Activated B cell treated with CpG ODN at 0.5 μM for 24 hours (primary cell): ENCODE results near the gene CFLAR. TPM values are rescaled to one million over a fixed set of nuclear protein-coding genes. Genes with fewer than 3 reads are reported as not detected.
"Not testable (repeated sequence)": the region's sequence is repeated elsewhere in the genome, so short reads cannot be mapped to it uniquely, and the experiment has no call there.

ENCODE experiments used
- ATAC-seq: fragments of 200-7000 bp; cut with Tn5 transposase; one replicate; pipeline ENCODE4 v1.10.0; 2021; ENCODE audit warnings: low read depth, mild to moderate bottlenecking, moderate library complexity
- CTCF ChIA-PET: fragments of 350-600 bp; sonication (Branson Sonifier 250); formaldehyde crosslinking; loops from one replicate; lab custom pipeline; 2021; ENCODE audit warnings: antibody characterized with exemption; lab: Charles Lee
- POLR2A ChIA-PET: fragments of 350-600 bp; sonication (Branson Sonifier 250); formaldehyde crosslinking; loops from one replicate; lab custom pipeline; 2021; ENCODE audit warnings: antibody characterized with exemption; lab: Charles Lee
- DNase-seq: peaks from one replicate; pipeline ENCODE4 v3.0.0; 2022
- H3K27ac Mint-ChIP-seq: one replicate; pipeline ENCODE4 v1.8.0; 2020; ENCODE audit warnings: mixed read lengths
- H3K27me3 Mint-ChIP-seq: one replicate; pipeline ENCODE4 v1.8.0; 2021; ENCODE audit warnings: mixed read lengths
- H3K36me3 Mint-ChIP-seq: one replicate; pipeline ENCODE4 v1.8.0; 2021; ENCODE audit warnings: low read depth, mixed read lengths
- H3K4me1 Mint-ChIP-seq: one replicate; pipeline ENCODE4 v1.8.0; 2021; ENCODE audit warnings: mixed read lengths
- H3K4me3 Mint-ChIP-seq: one replicate; pipeline ENCODE4 v1.8.0; 2020; ENCODE audit warnings: mild to moderate bottlenecking, mixed read lengths
- H3K9me3 Mint-ChIP-seq: one replicate; pipeline ENCODE4 v1.8.0; 2020; ENCODE audit warnings: mixed read lengths
- CTCF ChIP-seq: fragments of 200-600 bp; IDR thresholded peaks from one replicate; pipeline ENCODE4 v1.8.0; 2022; ENCODE audit warnings: antibody characterized with exemption, mild to moderate bottlenecking
- intact Hi-C: fragments of 100-400 bp; cut with micrococcal nuclease; formaldehyde crosslinking; loops from one replicate; pipeline ENCODE4 v1.15.1; 2024
- total RNA-seq: library from RNA; stranded (reverse); gene quantifications from 2 replicates; pipeline ENCODE4 v1.2.3, GENCODE V29; 2022

Gene CFLAR
- total RNA-seq, 1 donor from 2014 or later = 320 TPM

DNA sequence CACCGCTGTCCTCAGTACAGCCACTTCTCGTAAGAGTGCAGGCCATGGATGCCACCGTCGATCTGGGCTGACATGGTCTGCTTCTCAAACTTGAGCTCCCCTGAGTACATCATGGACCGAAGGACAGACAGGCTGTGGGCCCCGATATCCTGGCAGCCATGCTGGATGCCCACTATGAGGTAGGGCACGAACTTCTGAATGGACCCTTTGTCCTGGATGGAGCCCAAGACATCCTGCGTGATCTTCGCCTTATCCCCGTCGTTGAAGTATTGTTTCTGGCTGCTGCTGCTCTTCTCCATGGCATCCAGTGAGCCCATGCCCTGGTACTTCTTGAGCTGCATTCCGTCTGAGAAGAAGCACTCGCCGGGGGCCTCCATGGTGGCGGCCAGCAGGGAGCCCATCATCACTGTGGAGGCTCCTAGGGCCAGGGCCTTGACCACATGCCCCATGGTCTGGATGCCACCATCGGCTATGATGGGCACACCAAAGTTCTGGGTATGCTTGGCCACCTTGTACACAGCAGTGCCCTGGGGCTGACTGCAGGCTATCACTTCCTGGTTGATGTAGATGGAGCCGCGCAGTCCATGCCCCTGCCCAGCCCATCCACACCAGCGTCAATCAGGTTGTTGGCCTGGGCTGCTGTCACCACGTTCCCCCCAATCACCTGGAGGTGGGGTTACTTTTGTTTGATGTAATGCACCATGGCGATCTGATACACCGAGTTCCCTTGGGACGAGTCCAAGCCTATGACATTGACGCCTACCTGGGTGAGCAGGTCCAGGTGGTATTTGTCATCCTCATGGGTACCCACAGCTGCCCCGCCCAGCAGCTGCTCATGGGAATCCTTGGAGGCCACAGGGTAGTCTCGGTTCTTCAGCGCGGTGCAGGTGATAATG, 21.8 kb downstream of the CFLAR start:
- H3K27ac Mint-ChIP-seq = no peak overlapping the region
- H3K9me3 Mint-ChIP-seq = no peaks in the 10 kb centered on the region
- ChIA-PET POLR2A (interaction anchor here (1.9 kb wide), 1 partner anchor 13 kb away, joined by 6 read pairs; no protein-coding TSS in a partner anchor), CTCF (no interaction called here)
- ATAC-seq (no peak), DNase-seq (no peak)
- no peak for TF ChIP-seq CTCF
- intact Hi-C loops = no loop called here
- no peaks in the 10 kb centered on the region for H3K27me3 Mint-ChIP-seq
- peaks cover 82% of the 10 kb centered on the region for H3K36me3 Mint-ChIP-seq
- H3K4me3 Mint-ChIP-seq = no peak overlapping the region
- peaks cover 46% of the 10 kb centered on the region for H3K4me1 Mint-ChIP-seq

DNA sequence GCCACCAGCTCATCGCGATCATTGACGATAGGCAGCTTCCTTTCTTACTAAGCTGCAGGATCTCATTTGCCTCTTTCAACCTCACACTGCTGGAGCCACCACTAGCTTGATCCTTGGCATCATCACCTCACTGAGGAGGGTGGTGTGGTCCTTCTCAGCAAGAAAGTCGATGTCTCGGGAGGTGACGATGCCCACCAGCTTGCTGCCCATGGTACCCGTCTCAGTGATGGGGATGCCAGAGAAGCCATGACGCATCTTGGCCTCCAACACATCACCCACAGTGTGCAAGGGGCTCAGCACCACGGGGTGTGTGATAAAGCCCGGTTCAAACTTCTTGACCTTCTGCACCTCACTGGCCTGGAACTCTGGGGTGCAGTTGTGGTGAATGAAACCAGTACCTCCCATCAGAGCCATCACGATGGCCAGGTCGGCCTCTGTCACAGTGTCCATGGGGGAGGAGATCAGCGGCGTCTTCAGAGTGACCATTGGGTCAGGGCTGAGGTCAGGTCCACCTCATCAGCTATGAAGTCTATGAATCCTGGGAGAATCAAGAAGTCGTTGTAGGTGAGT, 22.5 kb downstream of the CFLAR start:
- H3K4me1 Mint-ChIP-seq = peaks cover 39% of the 10 kb centered on the region
- peak overlapping the region; percentile 25 for H3K27ac Mint-ChIP-seq
- no peak for ATAC-seq
- no peak for TF ChIP-seq CTCF
- H3K36me3 Mint-ChIP-seq = peaks cover 82% of the 10 kb centered on the region
- DNase-seq = no peak
- no peaks in the 10 kb centered on the region for H3K27me3 Mint-ChIP-seq
- no peaks in the 10 kb centered on the region for H3K9me3 Mint-ChIP-seq
- ChIA-PET POLR2A (interaction anchor here (1.9 kb wide), 1 partner anchor 12 kb away, joined by 6 read pairs; no protein-coding TSS in a partner anchor), CTCF (no interaction called here)
- H3K4me3 Mint-ChIP-seq = no peak overlapping the region
- intact Hi-C loops = no loop called here

DNA sequence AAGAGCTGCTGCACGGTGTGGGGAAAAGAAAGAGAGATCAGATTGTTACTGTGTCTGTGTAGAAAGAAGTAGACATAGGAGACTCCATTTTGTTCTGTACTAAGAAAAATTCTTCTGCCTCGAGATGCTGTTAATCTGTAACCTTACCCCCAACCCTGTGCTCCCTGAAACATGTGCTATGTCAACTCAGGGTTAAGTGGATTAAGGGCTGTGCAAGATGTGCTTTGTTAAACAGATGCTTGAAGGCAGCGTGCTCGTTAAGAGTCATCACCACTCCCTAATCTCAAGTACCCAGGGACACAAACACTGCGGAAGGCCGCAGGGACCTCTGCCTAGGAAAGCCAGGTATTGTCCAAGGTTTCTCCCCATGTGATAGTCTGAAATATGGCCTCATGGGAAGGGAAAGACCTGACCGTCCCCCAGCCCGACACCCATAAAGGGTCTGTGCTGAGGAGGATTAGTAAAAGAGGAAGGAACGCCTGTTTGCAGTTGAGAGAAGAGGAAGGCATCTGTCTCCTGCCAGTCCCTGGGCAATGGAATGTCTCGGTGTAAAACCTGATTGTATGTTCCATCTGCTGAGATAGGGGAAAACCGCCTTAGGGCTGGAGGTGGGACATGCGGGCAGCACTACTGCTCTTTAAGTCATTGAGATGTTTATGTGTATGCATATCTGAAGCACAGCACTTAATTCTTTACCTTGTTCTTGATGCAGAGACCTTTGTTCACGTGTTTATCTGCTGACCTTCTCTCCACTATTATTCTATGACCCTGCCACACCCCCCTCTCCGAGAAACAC, 23.2 kb downstream of the CFLAR start:
- H3K27me3 Mint-ChIP-seq, POLR2A ChIA-PET, CTCF ChIA-PET, H3K4me3 Mint-ChIP-seq, DNase-seq, H3K9me3 Mint-ChIP-seq, ATAC-seq, intact Hi-C loops: not testable (repeated sequence)
- Mint-ChIP-seq H3K36me3 (peaks cover 83% of the 10 kb centered on the region), H3K27ac (peak overlapping the region; percentile 53), H3K4me1 (peaks cover 35% of the 10 kb centered on the region)

- intact Hi-C loops = no loop called here
- Mint-ChIP-seq H3K4me3 (no peak overlapping the region), H3K36me3 (peaks cover 86% of the 10 kb centered on the region), H3K4me1 (peaks cover 33% of the 10 kb centered on the region), H3K9me3 (no peaks in the 10 kb centered on the region), H3K27ac (no peak overlapping the region), H3K27me3 (no peaks in the 10 kb centered on the region)
- TF ChIP-seq CTCF = no peak
- DNase-seq = no peak
- ChIA-PET POLR2A (interaction anchor here (1.6 kb wide), 1 partner anchor 19 kb away, joined by 3 read pairs; no protein-coding TSS in a partner anchor), CTCF (no interaction called here)
- no peak for ATAC-seq
Observed at GRCh38 chr2:201139836-201140604, 24.1 kb downstream of the CFLAR start.
